SK-N-SH (cell line): ENCODE results near the gene ATP1B1. TPM values are rescaled to one million over a fixed set of nuclear protein-coding genes. Genes with fewer than 3 reads are reported as not detected.

Experiments
- CTCF ChIA-PET: fragments of 300-600, 350-600 bp; formaldehyde crosslinking; extraction: SDS; loops from one replicate; lab custom pipeline; 2021; lab: Yijun Ruan, JAX
- POLR2A ChIA-PET: fragments of 350-600 bp; sonication (Branson Sonifier 250); formaldehyde crosslinking; extraction: SDS; loops from one replicate; lab custom pipeline; 2020; ENCODE audit warnings: antibody characterized with exemption, inconsistent platforms; lab: Yijun Ruan, JAX
- DNase-seq: peaks from one replicate; pipeline ENCODE4 v3.0.0; 2012
- H2AFZ ChIP-seq: fragments of 200-600 bp; sonication (generic); 2 replicates; pipeline ENCODE4 v1.8.1; 2016; ENCODE audit warnings: antibody characterized with exemption, mild to moderate bottlenecking, low read depth
- H3F3A ChIP-seq: fragments of 200-600 bp; sonication (generic); replicated peaks from 2 replicates; pipeline ENCODE3; 2016; ENCODE audit warnings: antibody characterized with exemption, mild to moderate bottlenecking; ENCODE audit not compliant: insufficient read depth
- H3K27ac ChIP-seq, 2 experiments: fragments of 200-500 bp in 1 of 2; fragments of 200-600 bp in 1 of 2; sonication (Bioruptor generic) in 1 of 2; sonication (generic), shearing (Covaris generic) in 1 of 2; 2 replicates each; pipeline versions ENCODE4 v1.5.1 to v1.6.1; 2014 to 2016; ENCODE audit warnings: low read depth in 2 of 2, inconsistent platforms in 1 of 2, low read length in 1 of 2, mild to moderate bottlenecking in 1 of 2, mixed read lengths in 1 of 2
- H3K27me3 ChIP-seq: fragments of 200-600 bp; sonication (generic), shearing (Covaris generic); 2 replicates; pipeline ENCODE4 v1.6.1; 2016; ENCODE audit warnings: mixed run types; ENCODE audit not compliant: insufficient read depth
- H3K36me3 ChIP-seq, 2 experiments: fragments of 200-500 bp in 1 of 2; fragments of 200-600 bp in 1 of 2; sonication (Bioruptor generic) in 1 of 2; sonication (generic) in 1 of 2; replicated peaks in 1 of 2; 2 replicates each; pipeline versions ENCODE3 to v1.5.1; 2014 to 2016; ENCODE audit warnings: low read length in 1 of 2, mild to moderate bottlenecking in 1 of 2; ENCODE audit not compliant: insufficient read depth in 2 of 2, control insufficient read depth in 1 of 2
- H3K4me1 ChIP-seq, 2 experiments: fragments of 200-500 bp in 1 of 2; fragments of 200-600 bp in 1 of 2; sonication (Bioruptor generic) in 1 of 2; sonication (generic), shearing (Covaris generic) in 1 of 2; 2 replicates each; pipeline versions ENCODE4 v1.5.1 to v1.6.1; 2014 to 2016; ENCODE audit warnings: low read depth in 1 of 2, low read length in 1 of 2, mixed run types in 1 of 2; ENCODE audit not compliant: insufficient read depth in 2 of 2, control insufficient read depth in 1 of 2
- H3K4me2 ChIP-seq: fragments of 200-600 bp; sonication (generic), shearing (Covaris generic); 2 replicates; pipeline ENCODE4 v1.6.1; 2017; ENCODE audit warnings: mixed run types
- H3K4me3 ChIP-seq, 2 experiments: fragments of 200-500 bp in 1 of 2; fragments of 200-600 bp in 1 of 2; sonication (Bioruptor generic) in 1 of 2; sonication (generic), shearing (Covaris generic) in 1 of 2; 2 replicates each; pipeline versions ENCODE4 v1.5.1 to v1.8.1; 2014 to 2016; ENCODE audit warnings: low read depth in 2 of 2, inconsistent platforms in 1 of 2, low read length in 1 of 2, mild to moderate bottlenecking in 1 of 2, mixed read lengths in 1 of 2, moderate library complexity in 1 of 2
- H3K79me2 ChIP-seq: fragments of 200-600 bp; sonication (generic); 2 replicates; pipeline ENCODE4 v1.8.1; 2017; ENCODE audit warnings: mild to moderate bottlenecking; ENCODE audit not compliant: insufficient read depth
- H3K9ac ChIP-seq: fragments of 200-600 bp; sonication (generic); 2 replicates; pipeline ENCODE4 v1.6.1; 2017; ENCODE audit warnings: mixed run types
- H3K9me2 ChIP-seq: fragments of 200-600 bp; sonication (generic); 2 replicates; pipeline ENCODE4 v1.6.1; 2017; ENCODE audit warnings: mixed run types
- H3K9me3 ChIP-seq: fragments of 200-600 bp; sonication (generic); 2 replicates; pipeline ENCODE4 v1.6.1; 2017; ENCODE audit warnings: mixed run types, mild to moderate bottlenecking, moderate library complexity
- H4K20me1 ChIP-seq: fragments of 200-600 bp; sonication (generic); 2 replicates; pipeline ENCODE4 v1.6.1; 2017; ENCODE audit warnings: mild to moderate bottlenecking, mixed run types; ENCODE audit not compliant: insufficient read depth
- CTCF ChIP-seq: fragments of 200-600 bp; sonication (generic); IDR thresholded peaks from 2 replicates; pipeline ENCODE4 v1.6.1; 2017; ENCODE audit warnings: antibody characterized with exemption, mild to moderate bottlenecking, moderate library complexity
- ELF1 ChIP-seq: IDR thresholded peaks from 2 replicates; pipeline ENCODE4 v1.4.0; 2012
- FOXJ3 ChIP-seq: sonication (generic); formaldehyde crosslinking; IDR thresholded peaks from 2 replicates; pipeline ENCODE4 v1.5.1; 2020; ENCODE audit warnings: mild to moderate bottlenecking, missing genetic modification reagents
- GABPA ChIP-seq: IDR thresholded peaks from 2 replicates; pipeline ENCODE4 v1.4.0; 2012; ENCODE audit warnings: low read depth, mild to moderate bottlenecking
- GATA2 ChIP-seq: sonication (generic); formaldehyde crosslinking; IDR thresholded peaks from 2 replicates; pipeline ENCODE4 v1.5.0; 2020; ENCODE audit warnings: mild to moderate bottlenecking, missing genetic modification reagents
- JUND ChIP-seq: IDR thresholded peaks from 2 replicates; pipeline ENCODE4 v1.4.0; 2012
- NFIC ChIP-seq: IDR thresholded peaks from 2 replicates; pipeline ENCODE4 v1.4.0; 2012; ENCODE audit warnings: borderline replicate concordance
- NRF1 ChIP-seq: IDR thresholded peaks from 2 replicates; pipeline ENCODE4 v1.6.1; 2012; ENCODE audit warnings: low read depth, mild to moderate bottlenecking, low read length
- POLR2AphosphoS5 ChIP-seq: IDR thresholded peaks from 2 replicates; pipeline ENCODE4 v1.6.1; 2012; ENCODE audit warnings: low read depth, low read length
- RXRA ChIP-seq: IDR thresholded peaks from 2 replicates; pipeline ENCODE4 v1.4.0; 2012; ENCODE audit warnings: low read depth, mild to moderate bottlenecking, borderline replicate concordance
- SIN3A ChIP-seq: IDR thresholded peaks from 2 replicates; pipeline ENCODE4 v1.6.1; 2012; ENCODE audit warnings: low read depth, mild to moderate bottlenecking, low read length, moderate library complexity, borderline replicate concordance
- SMC3 ChIP-seq: IDR thresholded peaks from 2 replicates; pipeline ENCODE4 v1.6.1; 2012; ENCODE audit warnings: low read depth, low read length, improper control_type of control experiment
- TAF1 ChIP-seq: IDR thresholded peaks from 2 replicates; pipeline ENCODE4 v1.6.1; 2012; ENCODE audit warnings: low read depth, mild to moderate bottlenecking, low read length, moderate library complexity, borderline replicate concordance
- TCF12 ChIP-seq: IDR thresholded peaks from 2 replicates; pipeline ENCODE4 v1.4.0; 2012
- USF1 ChIP-seq: IDR thresholded peaks from 2 replicates; pipeline ENCODE4 v1.4.0; 2012; ENCODE audit warnings: low read depth, borderline replicate concordance
- WGBS: methylation state at CpG from one replicate; pipeline ENCODE4 v1.1.6; 2017; ENCODE audit warnings: low lambda C conversion rate; 5-methylcytosine and 5-hydroxymethylcytosine counted together
- polyA plus RNA-seq, 3 experiments: library from polyadenylated mRNA; depleted of rRNA; stranded (reverse); fragments of >200 nt; gene quantifications; 2 replicates each; pipeline ENCODE4 v1.2.3, GENCODE V29; 2012
- TF ChIP-seq, protein P1 (sequence below): IDR thresholded peaks from 2 replicates; pipeline ENCODE4 v1.4.0; 2012; ENCODE audit warnings: low read depth, borderline replicate concordance

Gene ATP1B1
- polyA plus RNA-seq, 1 of the 3 experiments (the other 2 are of a cell fraction): 49.5 TPM

DNA sequence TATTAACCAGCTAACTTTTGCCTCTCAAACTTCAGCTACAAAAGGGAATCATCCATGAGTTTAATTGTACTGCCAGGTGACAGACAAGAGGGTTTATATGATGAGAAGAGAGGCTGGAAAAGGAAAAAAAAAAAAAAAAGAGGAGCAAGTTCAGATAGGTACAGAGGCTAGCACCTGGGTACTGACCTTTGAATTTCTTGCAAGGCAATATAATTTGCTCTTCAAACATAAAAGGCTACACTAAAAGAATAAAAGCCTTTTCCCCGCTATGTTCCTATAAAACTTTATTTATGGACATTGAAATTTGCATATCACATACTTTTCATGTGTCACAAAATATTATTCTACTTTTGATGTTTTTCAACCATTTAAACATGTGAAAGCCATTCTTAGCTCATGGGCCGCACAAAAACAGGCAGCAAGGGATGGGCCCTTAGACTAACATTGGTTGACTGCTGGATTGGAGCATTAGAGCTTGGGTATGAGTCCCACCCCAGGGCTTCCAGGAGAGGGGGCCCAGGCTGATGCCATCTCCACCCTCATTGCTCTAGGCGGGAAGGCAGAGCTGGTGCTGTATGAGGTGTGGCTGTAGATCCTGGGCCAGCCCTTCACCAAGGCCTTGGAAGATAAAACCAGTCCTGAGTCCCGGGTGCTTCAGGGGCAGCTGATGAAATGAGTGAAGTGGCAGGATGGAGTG lies 44.3 kb downstream of the ATP1B1 start:
- no peak for TF ChIP-seq JUND
- TF ChIP-seq GABPA: no peak
- TF ChIP-seq POLR2AphosphoS5: no peak
- TF ChIP-seq USF1: no peak
- TF ChIP-seq, protein P1, sequence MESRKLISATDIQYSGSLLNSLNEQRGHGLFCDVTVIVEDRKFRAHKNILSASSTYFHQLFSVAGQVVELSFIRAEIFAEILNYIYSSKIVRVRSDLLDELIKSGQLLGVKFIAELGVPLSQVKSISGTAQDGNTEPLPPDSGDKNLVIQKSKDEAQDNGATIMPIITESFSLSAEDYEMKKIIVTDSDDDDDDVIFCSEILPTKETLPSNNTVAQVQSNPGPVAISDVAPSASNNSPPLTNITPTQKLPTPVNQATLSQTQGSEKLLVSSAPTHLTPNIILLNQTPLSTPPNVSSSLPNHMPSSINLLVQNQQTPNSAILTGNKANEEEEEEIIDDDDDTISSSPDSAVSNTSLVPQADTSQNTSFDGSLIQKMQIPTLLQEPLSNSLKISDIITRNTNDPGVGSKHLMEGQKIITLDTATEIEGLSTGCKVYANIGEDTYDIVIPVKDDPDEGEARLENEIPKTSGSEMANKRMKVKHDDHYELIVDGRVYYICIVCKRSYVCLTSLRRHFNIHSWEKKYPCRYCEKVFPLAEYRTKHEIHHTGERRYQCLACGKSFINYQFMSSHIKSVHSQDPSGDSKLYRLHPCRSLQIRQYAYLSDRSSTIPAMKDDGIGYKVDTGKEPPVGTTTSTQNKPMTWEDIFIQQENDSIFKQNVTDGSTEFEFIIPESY: no peak
- TF ChIP-seq SMC3: no peak
- TF ChIP-seq, all 33 proteins: peak for 0
- CTCF ChIA-PET: interaction anchor here (0.9 kb wide), 1 partner anchor 14 kb away, joined by 3 read pairs; no protein-coding TSS in a partner anchor
- Histone ChIP-seq H3K36me3 (peaks cover 3 to 4% of the 10 kb centered on the region in 2 experiments), H3K4me3 (no peak overlapping the region), H4K20me1 (no peaks in the 10 kb centered on the region), H3K27ac (no peak overlapping the region), H3K79me2 (no peaks in the 10 kb centered on the region), H3F3A (no peaks in the 10 kb centered on the region), H3K9me2 (no peaks in the 10 kb centered on the region), H3K9me3 (no peaks in the 10 kb centered on the region), H3K4me2 (no peak overlapping the region), H3K9ac (no peak overlapping the region), H3K27me3 (no peaks in the 10 kb centered on the region), H2AFZ (no peak overlapping the region), H3K4me1 (peaks cover 0 to 5% of the 10 kb centered on the region in 2 experiments; a peak in 2 of 4 replicates)
- WGBS: 83% methylated on average over 4 of the region's 4 CpGs
- DNase-seq: no peak
- POLR2A ChIA-PET: no interaction called here

DNA sequence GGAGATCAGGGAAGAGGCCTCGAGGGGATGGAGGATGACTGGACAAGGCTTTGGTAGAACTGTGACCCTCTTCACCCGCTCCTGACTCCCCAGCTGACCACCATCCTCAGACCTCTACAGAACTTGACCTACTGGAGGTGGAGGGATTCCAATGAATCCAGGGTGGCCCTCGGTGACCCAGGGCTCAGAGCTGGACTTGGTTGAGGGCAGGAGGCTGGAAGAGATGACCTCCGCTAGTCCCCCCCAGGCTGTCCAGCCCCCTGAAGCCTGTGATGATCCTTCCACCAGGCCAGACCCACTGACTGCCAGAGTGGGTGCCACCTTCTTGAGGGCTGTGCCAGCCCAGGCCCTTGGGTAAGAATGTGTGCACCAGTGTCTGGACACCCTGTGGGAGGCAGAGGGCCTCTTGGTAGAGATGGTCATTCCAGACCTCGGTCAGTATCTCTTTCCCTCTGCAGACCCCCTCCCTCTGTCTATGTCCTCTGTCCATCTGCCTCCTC lies 44.9 kb downstream of the ATP1B1 start:
- Histone ChIP-seq H3K27me3 (no peaks in the 10 kb centered on the region), H2AFZ (no peak overlapping the region), H4K20me1 (no peaks in the 10 kb centered on the region), H3K27ac (no peak overlapping the region), H3K79me2 (no peaks in the 10 kb centered on the region), H3K9me3 (no peaks in the 10 kb centered on the region), H3F3A (no peaks in the 10 kb centered on the region), H3K36me3 (peaks cover 0 to 3% of the 10 kb centered on the region in 2 experiments), H3K4me1 (peaks cover 0 to 6% of the 10 kb centered on the region in 2 experiments; a peak in 2 of 4 replicates), H3K9ac (no peak overlapping the region), H3K9me2 (no peaks in the 10 kb centered on the region), H3K4me3 (no peak overlapping the region), H3K4me2 (no peak overlapping the region)
- 97% methylated on average over 3 of the region's 5 CpGs for WGBS
- no peak for DNase-seq
- TF ChIP-seq SMC3 (no peak), TCF12 (no peak), CTCF (no peak), FOXJ3 (CRISPR knock-in tag) (no peak), NRF1 (no peak), GATA2 (CRISPR knock-in tag) (no peak), RXRA (no peak), TAF1 (no peak), NFIC (no peak), SIN3A (no peak), ELF1 (no peak)
- CTCF ChIA-PET: no interaction called here
- POLR2A ChIA-PET: no interaction called here
